Ishikawa (cell line): ENCODE results near the gene CFAP221.

Experiments used
- CEBPB ChIP-seq: IDR thresholded peaks from 2 replicates; pipeline ENCODE4 v1.6.1; 2012
- CREB1 ChIP-seq: IDR thresholded peaks from 2 replicates; pipeline ENCODE4 v1.6.1; 2012; ENCODE audit warnings: low read depth
- EGR1 ChIP-seq: IDR thresholded peaks from 2 replicates; pipeline ENCODE4 v1.6.1; 2012
- EP300 ChIP-seq: IDR thresholded peaks from 2 replicates; pipeline ENCODE4 v1.6.1; 2012; ENCODE audit warnings: borderline replicate concordance
- FOXM1 ChIP-seq: IDR thresholded peaks from 2 replicates; pipeline ENCODE4 v1.6.1; 2012; ENCODE audit warnings: low read depth, borderline replicate concordance
- MAX ChIP-seq: IDR thresholded peaks from 2 replicates; pipeline ENCODE4 v1.6.1; 2012
- NFIC ChIP-seq: IDR thresholded peaks from 2 replicates; pipeline ENCODE4 v1.6.1; 2012
- RAD21 ChIP-seq: IDR thresholded peaks from 2 replicates; pipeline ENCODE4 v1.6.1; 2012; ENCODE audit warnings: low read depth
- REST ChIP-seq: IDR thresholded peaks from 2 replicates; pipeline ENCODE4 v1.6.1; 2012; ENCODE audit warnings: low read depth, mild to moderate bottlenecking
- TAF1 ChIP-seq: IDR thresholded peaks from 2 replicates; pipeline ENCODE4 v1.6.1; 2012; ENCODE audit warnings: low read depth, mild to moderate bottlenecking
- TCF12 ChIP-seq: IDR thresholded peaks from 2 replicates; pipeline ENCODE4 v1.6.1; 2012; ENCODE audit warnings: low read depth
- TEAD4 ChIP-seq: IDR thresholded peaks from 2 replicates; pipeline ENCODE4 v1.6.1; 2012
- USF1 ChIP-seq: IDR thresholded peaks from 2 replicates; pipeline ENCODE4 v1.6.1; 2012
- YY1 ChIP-seq: IDR thresholded peaks from 2 replicates; pipeline ENCODE4 v1.6.1; 2012; ENCODE audit warnings: low read depth
- ZBTB7A ChIP-seq: IDR thresholded peaks from 2 replicates; pipeline ENCODE4 v1.6.1; 2012; ENCODE audit warnings: low read depth

The CFAP221 gene

GRCh38 chr2:119512946-119513345 is 31.3 kb upstream of the CFAP221 start:
- TF ChIP-seq NFIC (no peak), RAD21 (no peak), CREB1 (no peak), EP300 (no peak), TAF1 (no peak), REST (no peak), EGR1 (no peak), USF1 (no peak), FOXM1 (no peak), TEAD4 (no peak), MAX (no peak), ZBTB7A (no peak), CEBPB (no peak), TCF12 (no peak), YY1 (no peak)

DNA sequence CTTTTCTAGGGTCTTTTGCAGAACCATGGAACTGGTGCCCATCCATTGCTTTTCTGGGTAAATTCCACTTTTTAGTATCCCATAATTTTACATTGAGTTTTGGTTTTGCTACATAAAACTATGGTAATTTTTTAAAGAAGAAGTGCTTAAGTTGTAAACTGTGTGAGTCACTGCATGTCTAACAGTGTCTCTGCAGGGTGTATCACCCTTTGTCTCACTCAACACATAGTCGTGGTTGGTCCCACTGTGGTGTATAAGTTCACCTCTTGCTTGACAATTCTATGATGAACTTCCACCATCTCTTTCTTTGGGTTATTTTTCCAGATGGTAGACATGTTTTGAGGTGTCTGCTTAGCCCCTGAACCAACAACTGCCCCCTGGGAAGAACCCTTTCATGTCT is 30.4 kb upstream of the CFAP221 start:
- no peak for TF ChIP-seq ZBTB7A
- TF ChIP-seq TEAD4 = no peak
- no peak for TF ChIP-seq TCF12
- no peak for TF ChIP-seq MAX
- TF ChIP-seq TAF1 = no peak
- TF ChIP-seq EP300 = no peak
- no peak for TF ChIP-seq CREB1

DNA sequence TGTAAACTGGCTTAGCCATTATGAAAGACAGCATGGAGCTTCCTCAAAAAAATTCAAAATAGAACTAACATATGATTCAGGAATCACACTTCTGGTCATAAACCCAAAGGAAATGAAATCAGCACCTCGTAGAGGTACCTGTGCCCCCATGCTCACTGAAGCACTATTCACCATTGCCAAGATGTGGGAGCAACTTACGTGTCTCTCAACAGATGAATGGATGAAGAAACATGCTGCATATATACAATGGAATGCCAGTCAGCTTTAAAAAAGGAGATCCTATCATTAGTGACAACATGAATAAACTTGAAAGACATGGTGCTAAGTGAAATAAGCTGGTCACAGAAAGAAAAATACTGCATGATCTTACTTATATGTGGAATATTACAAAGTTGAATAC is 28.1 kb upstream of the CFAP221 start:
- TF ChIP-seq TEAD4 (no peak), USF1 (no peak), RAD21 (no peak), MAX (no peak), REST (no peak), ZBTB7A (no peak), CEBPB (no peak), EP300 (no peak), EGR1 (no peak), FOXM1 (no peak), TCF12 (no peak)

DNA sequence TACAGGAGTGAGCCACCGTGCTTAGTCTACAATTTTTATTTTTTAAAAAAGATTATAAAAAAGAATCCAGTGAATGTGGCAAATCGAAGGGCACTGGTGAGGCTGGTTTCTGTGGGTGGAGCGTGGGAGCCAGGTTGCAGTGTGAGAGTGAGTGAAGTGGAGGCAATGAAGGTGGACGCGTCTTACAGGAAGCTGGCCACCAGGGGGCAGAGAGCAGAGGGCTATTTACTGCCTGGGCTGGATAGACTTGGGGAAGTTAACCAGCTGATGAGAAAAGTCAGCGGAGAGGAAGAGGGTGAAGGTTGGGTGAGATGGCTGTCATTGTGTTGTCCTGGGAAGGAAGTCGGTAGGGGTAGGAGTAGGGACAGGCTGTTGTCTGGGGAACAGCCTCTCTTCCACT is 26.8 kb upstream of the CFAP221 start:
- no peak for TF ChIP-seq CREB1
- peak; percentile 63 for TF ChIP-seq RAD21

GRCh38 chr2:119518401-119519056 is 25.7 kb upstream of the CFAP221 start:
- TF ChIP-seq EP300 = no peak
- no peak for TF ChIP-seq TAF1
- TF ChIP-seq FOXM1 = no peak
- no peak for TF ChIP-seq TEAD4
- TF ChIP-seq EGR1 = no peak
- no peak for TF ChIP-seq ZBTB7A
- TF ChIP-seq CREB1 = no peak
- no peak for TF ChIP-seq YY1
- no peak for TF ChIP-seq NFIC
- TF ChIP-seq REST = no peak
- TF ChIP-seq MAX = no peak
- TF ChIP-seq TCF12 = no peak
- no peak for TF ChIP-seq RAD21
